ENCODE measurements around the gene GDNF. TPM values are rescaled to one million over a fixed set of nuclear protein-coding genes. Genes with fewer than 3 reads are reported as not detected.

Gene GDNF
- total and polyA plus RNA-seq, 4 donors: 0.09 to 0.25 TPM; not detected in 2

GRCh38 chr5:37787742-37788141 is 52.1 kb downstream of the GDNF start:
- Histone ChIP-seq H3K4me3 (ENCODE audit: low read depth in 1 of 3, low read length in 3 of 3) (no peak overlapping the region), H3K9me3 (ENCODE audit: control insufficient read depth in 4 of 4, low read length in 3 of 4) (no peaks in the 10 kb centered on the region), H3K27ac (ENCODE audit: low read depth in 1 of 2, low read length in 2 of 2) (no peak overlapping the region), H3K9ac (ENCODE audit: low read depth in 1 of 2, low read length in 2 of 2) (no peak overlapping the region), H3K36me3 (ENCODE audit: control insufficient read depth in 4 of 4, insufficient read depth in 3 of 4, low read depth in 1 of 4, low read length in 3 of 4) (no peaks in the 10 kb centered on the region), H3K4me1 (ENCODE audit: control insufficient read depth in 4 of 4, insufficient read depth in 4 of 4, low read length in 3 of 4) (no peaks in the 10 kb centered on the region), H3K27me3 (ENCODE audit: control insufficient read depth in 4 of 4, insufficient read depth in 4 of 4, low read length in 3 of 4) (no peaks in the 10 kb centered on the region)
- 76% methylated on average over 6 of the region's 6 CpGs for WGBS
- no peak for DNase-seq (ENCODE audit: low spot score)
- TF ChIP-seq, protein P1, sequence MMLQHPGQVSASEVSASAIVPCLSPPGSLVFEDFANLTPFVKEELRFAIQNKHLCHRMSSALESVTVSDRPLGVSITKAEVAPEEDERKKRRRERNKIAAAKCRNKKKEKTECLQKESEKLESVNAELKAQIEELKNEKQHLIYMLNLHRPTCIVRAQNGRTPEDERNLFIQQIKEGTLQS (IDR thresholded peaks at IDR 0.05): no peak
- no peak for TF ChIP-seq NR2F2 (IDR thresholded peaks at IDR 0.05)
- no peak for TF ChIP-seq SP1 (IDR thresholded peaks at IDR 0.05)
- TF ChIP-seq, protein P2, sequence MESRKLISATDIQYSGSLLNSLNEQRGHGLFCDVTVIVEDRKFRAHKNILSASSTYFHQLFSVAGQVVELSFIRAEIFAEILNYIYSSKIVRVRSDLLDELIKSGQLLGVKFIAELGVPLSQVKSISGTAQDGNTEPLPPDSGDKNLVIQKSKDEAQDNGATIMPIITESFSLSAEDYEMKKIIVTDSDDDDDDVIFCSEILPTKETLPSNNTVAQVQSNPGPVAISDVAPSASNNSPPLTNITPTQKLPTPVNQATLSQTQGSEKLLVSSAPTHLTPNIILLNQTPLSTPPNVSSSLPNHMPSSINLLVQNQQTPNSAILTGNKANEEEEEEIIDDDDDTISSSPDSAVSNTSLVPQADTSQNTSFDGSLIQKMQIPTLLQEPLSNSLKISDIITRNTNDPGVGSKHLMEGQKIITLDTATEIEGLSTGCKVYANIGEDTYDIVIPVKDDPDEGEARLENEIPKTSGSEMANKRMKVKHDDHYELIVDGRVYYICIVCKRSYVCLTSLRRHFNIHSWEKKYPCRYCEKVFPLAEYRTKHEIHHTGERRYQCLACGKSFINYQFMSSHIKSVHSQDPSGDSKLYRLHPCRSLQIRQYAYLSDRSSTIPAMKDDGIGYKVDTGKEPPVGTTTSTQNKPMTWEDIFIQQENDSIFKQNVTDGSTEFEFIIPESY (IDR thresholded peaks at IDR 0.05): no peak
- TF ChIP-seq, protein P3, sequence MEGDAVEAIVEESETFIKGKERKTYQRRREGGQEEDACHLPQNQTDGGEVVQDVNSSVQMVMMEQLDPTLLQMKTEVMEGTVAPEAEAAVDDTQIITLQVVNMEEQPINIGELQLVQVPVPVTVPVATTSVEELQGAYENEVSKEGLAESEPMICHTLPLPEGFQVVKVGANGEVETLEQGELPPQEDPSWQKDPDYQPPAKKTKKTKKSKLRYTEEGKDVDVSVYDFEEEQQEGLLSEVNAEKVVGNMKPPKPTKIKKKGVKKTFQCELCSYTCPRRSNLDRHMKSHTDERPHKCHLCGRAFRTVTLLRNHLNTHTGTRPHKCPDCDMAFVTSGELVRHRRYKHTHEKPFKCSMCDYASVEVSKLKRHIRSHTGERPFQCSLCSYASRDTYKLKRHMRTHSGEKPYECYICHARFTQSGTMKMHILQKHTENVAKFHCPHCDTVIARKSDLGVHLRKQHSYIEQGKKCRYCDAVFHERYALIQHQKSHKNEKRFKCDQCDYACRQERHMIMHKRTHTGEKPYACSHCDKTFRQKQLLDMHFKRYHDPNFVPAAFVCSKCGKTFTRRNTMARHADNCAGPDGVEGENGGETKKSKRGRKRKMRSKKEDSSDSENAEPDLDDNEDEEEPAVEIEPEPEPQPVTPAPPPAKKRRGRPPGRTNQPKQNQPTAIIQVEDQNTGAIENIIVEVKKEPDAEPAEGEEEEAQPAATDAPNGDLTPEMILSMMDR (IDR thresholded peaks at IDR 0.05; ENCODE audit: low read depth, low read length, missing input control): no peak
- TF ChIP-seq FOXA1 (IDR thresholded peaks at IDR 0.05): no peak
- no peak for TF ChIP-seq FOXA2 (IDR thresholded peaks at IDR 0.05)
- TF ChIP-seq JUND (IDR thresholded peaks at IDR 0.05): no peak
- TF ChIP-seq HNF4A (conservative IDR thresholded peaks at IDR 0.05): no peak
- no peak for TF ChIP-seq RAD21 (IDR thresholded peaks at IDR 0.05)
- no peak for TF ChIP-seq GABPA (IDR thresholded peaks at IDR 0.05 in 1 of 2, conservative IDR thresholded peaks at IDR 0.05 in 1 of 2)
- no peak for TF ChIP-seq REST (IDR thresholded peaks at IDR 0.05)

GRCh38 chr5:37786862-37787519 is 52.9 kb downstream of the GDNF start:
- DNase-seq (ENCODE audit: low spot score): no peak
- no peak overlapping the region for H3K9ac ChIP-seq (ENCODE audit: low read depth in 1 of 2, low read length in 2 of 2)
- H3K4me3 ChIP-seq (ENCODE audit: low read depth in 1 of 3, low read length in 3 of 3): no peak overlapping the region
- no peaks in the 10 kb centered on the region for H3K9me3 ChIP-seq (ENCODE audit: control insufficient read depth in 4 of 4, low read length in 3 of 4)
- H3K36me3 ChIP-seq (ENCODE audit: control insufficient read depth in 4 of 4, insufficient read depth in 3 of 4, low read depth in 1 of 4, low read length in 3 of 4): no peaks in the 10 kb centered on the region
- no peak for TF ChIP-seq TAF1 (conservative IDR thresholded peaks at IDR 0.05)
- TF ChIP-seq, protein P4, sequence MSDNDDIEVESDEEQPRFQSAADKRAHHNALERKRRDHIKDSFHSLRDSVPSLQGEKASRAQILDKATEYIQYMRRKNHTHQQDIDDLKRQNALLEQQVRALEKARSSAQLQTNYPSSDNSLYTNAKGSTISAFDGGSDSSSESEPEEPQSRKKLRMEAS (IDR thresholded peaks at IDR 0.05): no peak
- TF ChIP-seq HNF4A (conservative IDR thresholded peaks at IDR 0.05): no peak
- TF ChIP-seq, protein P1 (IDR thresholded peaks at IDR 0.05): no peak
- TF ChIP-seq, protein P2 (IDR thresholded peaks at IDR 0.05): no peak
- TF ChIP-seq FOXA1 (IDR thresholded peaks at IDR 0.05): no peak
- TF ChIP-seq YY1 (IDR thresholded peaks at IDR 0.05): no peak
- no peak for TF ChIP-seq REST (IDR thresholded peaks at IDR 0.05)
- no peak for TF ChIP-seq GABPA (IDR thresholded peaks at IDR 0.05 in 1 of 2, conservative IDR thresholded peaks at IDR 0.05 in 1 of 2)
- TF ChIP-seq SP1 (IDR thresholded peaks at IDR 0.05): no peak
- no peak overlapping the region for H3K27ac ChIP-seq (ENCODE audit: low read depth in 1 of 2, low read length in 2 of 2)
- H3K27me3 ChIP-seq (ENCODE audit: control insufficient read depth in 4 of 4, insufficient read depth in 4 of 4, low read length in 3 of 4): no peaks in the 10 kb centered on the region
- WGBS: 93% methylated on average over 5 of the region's 5 CpGs
- H3K4me1 ChIP-seq (ENCODE audit: control insufficient read depth in 4 of 4, insufficient read depth in 4 of 4, low read length in 3 of 4): no peaks in the 10 kb centered on the region

Measured in liver (tissue), 9 donors.